GM12878 (cell line): ENCODE data around the gene MEAK7. TPM values are rescaled to one million over a fixed set of nuclear protein-coding genes. Genes with fewer than 3 reads are reported as not detected.

ENCODE experiments used
- ATF7 ChIP-seq: fragments of 450-650 bp; IDR thresholded peaks from 2 replicates; pipeline ENCODE4 v1.6.1; 2016; ENCODE audit warnings: low read depth, mild to moderate bottlenecking
- BMI1 ChIP-seq: fragments of 450-650 bp; IDR thresholded peaks from 2 replicates; pipeline ENCODE4 v1.6.1; 2016; ENCODE audit warnings: mild to moderate bottlenecking, moderate library complexity, borderline replicate concordance
- CBFB ChIP-seq: IDR thresholded peaks from 2 replicates; pipeline ENCODE4 v1.6.1; 2016; ENCODE audit warnings: antibody characterized with exemption, low read depth
- CEBPB ChIP-seq, 2 experiments: fragments of 150-350 bp in 1 of 2; IDR thresholded peaks; 2 replicates each; pipeline ENCODE4 v1.6.1; 2012 to 2014; ENCODE audit warnings: low read depth in 2 of 2, low read length in 2 of 2, borderline replicate concordance in 1 of 2, inconsistent platforms in 1 of 2
- CHD4 ChIP-seq: fragments of 200-600 bp; sonication (generic); IDR thresholded peaks from 2 replicates; pipeline ENCODE4 v1.6.1; 2016; ENCODE audit warnings: mild to moderate bottlenecking
- EP300 ChIP-seq, 2 experiments: fragments of 150-350 bp in 1 of 2; IDR thresholded peaks; 2 replicates each; pipeline ENCODE4 v1.6.1; 2011 to 2012; ENCODE audit warnings: low read depth in 2 of 2, low read length in 2 of 2, borderline replicate concordance in 1 of 2, improper control_type of control experiment in 1 of 2, inconsistent platforms in 1 of 2; ENCODE audit not compliant: control insufficient read depth in 1 of 2
- ESRRA ChIP-seq: IDR thresholded peaks from 2 replicates; pipeline ENCODE4 v1.6.1; 2012; ENCODE audit warnings: mild to moderate bottlenecking, low read length, improper control_type of control experiment
- IRF3 ChIP-seq: fragments of 450-650 bp; IDR thresholded peaks from 2 replicates; pipeline ENCODE4 v1.6.1; 2014; ENCODE audit warnings: mild to moderate bottlenecking
- KAT2A ChIP-seq: conservative IDR thresholded peaks from 2 replicates; pipeline ENCODE4 v1.6.1; 2011; ENCODE audit warnings: low read depth, low read length; ENCODE audit not compliant: control insufficient read depth
- NFXL1 ChIP-seq: fragments of 450-650 bp; IDR thresholded peaks from 2 replicates; pipeline ENCODE4 v1.6.1; 2017; ENCODE audit warnings: antibody characterized with exemption, mild to moderate bottlenecking, borderline replicate concordance
- NKRF ChIP-seq: fragments of 450-650 bp; conservative IDR thresholded peaks from 2 replicates; pipeline ENCODE4 v1.6.1; 2017; ENCODE audit warnings: mild to moderate bottlenecking, moderate library complexity
- NR2C1 ChIP-seq: fragments of 450-650 bp; IDR thresholded peaks from 2 replicates; pipeline ENCODE4 v1.6.1; 2017; ENCODE audit warnings: antibody characterized with exemption, mild to moderate bottlenecking, moderate library complexity
- WRNIP1 ChIP-seq: IDR thresholded peaks from 2 replicates; pipeline ENCODE4 v1.6.1; 2011; ENCODE audit warnings: low read depth, low read length, improper control_type of control experiment, borderline replicate concordance
- YBX1 ChIP-seq: fragments of 450-650 bp; IDR thresholded peaks from 2 replicates; pipeline ENCODE4 v1.6.1; 2016; ENCODE audit warnings: antibody characterized with exemption
- YY1 ChIP-seq: IDR thresholded peaks from 2 replicates; pipeline ENCODE4 v1.6.1; 2011; ENCODE audit warnings: low read depth, mild to moderate bottlenecking, low read length
- ZBTB11 ChIP-seq: fragments of 450-650 bp; formaldehyde crosslinking; IDR thresholded peaks from 2 replicates; pipeline ENCODE4 v1.5.0; 2022; ENCODE audit warnings: mild to moderate bottlenecking, missing genetic modification characterization
- ZBTB40 ChIP-seq: fragments of 450-650 bp; IDR thresholded peaks from 2 replicates; pipeline ENCODE4 v1.6.1; 2016; ENCODE audit warnings: mild to moderate bottlenecking, moderate library complexity, borderline replicate concordance
- ZNF384 ChIP-seq: IDR thresholded peaks from 2 replicates; pipeline ENCODE4 v1.6.1; 2012; ENCODE audit warnings: low read depth, mild to moderate bottlenecking, low read length, improper control_type of control experiment, borderline replicate concordance
- ZSCAN29 ChIP-seq: fragments of 450-650 bp; IDR thresholded peaks from 2 replicates; pipeline ENCODE4 v1.6.1; 2017; ENCODE audit warnings: mild to moderate bottlenecking, moderate library complexity
- polyA plus RNA-seq, 11 experiments: library from polyadenylated mRNA; depleted of rRNA in 4 of 11; unstranded in 6 of 11; stranded (reverse) in 5 of 11; fragments of >200 nt; fragmentation: Nextera tagmentation in 4 of 11; fragmentation: Illumina TruSeq in 1 of 11; extraction: Ambion mirVana in 4 of 11; extraction: Trizol in 1 of 11; gene quantifications; 1 replicate in 1 of 11; 2 replicates in 10 of 11; pipeline versions ENCODE4 v1.2.1 to v1.2.3, GENCODE V29; 2011 to 2016; ENCODE audit warnings: inconsistent platforms in 2 of 11, missing spikeins in 2 of 11, low read depth in 1 of 11
- total RNA-seq, 4 experiments: library from RNA; depleted of rRNA in 3 of 4; stranded (reverse); fragments of >200 nt in 3 of 4; fragmentation: Illumina TruSeq in 1 of 4; extraction: Trizol in 1 of 4; gene quantifications; 2 replicates each; pipeline versions ENCODE4 v1.2.1 to v1.2.3, GENCODE V29; 2013 to 2021

Gene MEAK7
- total and polyA plus RNA-seq, 10 of the 15 experiments (the other 5 are each of a cell fraction or from before 2014, with no cell fraction given) = 1.4 to 11.9 (median 6.4) TPM

- no peak for TF ChIP-seq IRF3
- no peak for TF ChIP-seq CHD4
- TF ChIP-seq ESRRA = no peak
- TF ChIP-seq KAT2A = no peak
- 0 out of 4 replicates have a peak, but pooled peaks of 1 of the 2 experiments have one; percentile 7 for TF ChIP-seq EP300 (IDR thresholded peaks at IDR 0.05; ENCODE audit: borderline replicate concordance in 1 of 2, control insufficient read depth in 1 of 2, low read depth in 2 of 2, low read length in 2 of 2)
- peak; percentile 71; the same call in 1 of the 2 replicates for TF ChIP-seq ZNF384
- no peak for TF ChIP-seq ZBTB40
- no peak for TF ChIP-seq NR2C1
- TF ChIP-seq CEBPB (IDR thresholded peaks at IDR 0.05; ENCODE audit: borderline replicate concordance in 1 of 2, low read depth in 2 of 2, low read length in 2 of 2) = no peak
- TF ChIP-seq ZSCAN29 = no peak
- TF ChIP-seq CBFB = 0 out of 2 replicates have a peak, but pooled peaks have one; percentile 48
- no peak for TF ChIP-seq NKRF
- TF ChIP-seq WRNIP1 = no peak
- no peak for TF ChIP-seq YBX1
- TF ChIP-seq ATF7 = 0 out of 2 replicates have a peak, but pooled peaks have one; percentile 25
- TF ChIP-seq NFXL1 = no peak
- TF ChIP-seq BMI1 = no peak
- TF ChIP-seq ZBTB11 = no peak
- TF ChIP-seq YY1 = no peak
These were observed 4.0 kb upstream of the MEAK7 start (continued) for GRCh38 chr16:84508502-84508901.
